Heart right ventricle (tissue), 16 donors: ENCODE data around the gene CLMN. TPM values are rescaled to one million over a fixed set of nuclear protein-coding genes. Genes with fewer than 3 reads are reported as not detected.
A peak's percentile ranks its signal among the peaks of the same experiment; 100 is the strongest.

Experiments used
- ATAC-seq, 8 donors: fragments of 200-7000 bp; cut with Tn5 transposase; one replicate each; pipeline ENCODE4 v1.9.1; 2020; ENCODE audit warnings: mild to moderate bottlenecking in 8 of 8, moderate library complexity in 8 of 8, moderate number of reproducible peaks in 1 of 8
- DNase-seq, 2 donors: peaks; one replicate each; pipeline ENCODE4 v3.0.0-alpha.2; 2020
- H3K27ac ChIP-seq, 10 donors: fragments of 200-600 bp; sonication (generic) in 2 of 10; one replicate each; pipeline versions ENCODE4 v1.5.0 to v1.8.0; 2020 to 2022; ENCODE audit warnings: mild to moderate bottlenecking in 3 of 10
- H3K27me3 ChIP-seq, 7 donors: fragments of 200-600 bp; one replicate each; pipeline ENCODE4 v1.8.0; 2021 to 2022; ENCODE audit warnings: mild to moderate bottlenecking in 2 of 7
- H3K36me3 ChIP-seq, 9 donors: fragments of 200-600 bp; sonication (generic) in 1 of 9; one replicate each; pipeline versions ENCODE4 v1.5.0 to v1.8.0; 2020 to 2022; ENCODE audit warnings: mild to moderate bottlenecking in 2 of 9
- H3K4me1 ChIP-seq, 9 donors: fragments of 200-600 bp; sonication (generic) in 1 of 9; one replicate each; pipeline versions ENCODE4 v1.5.0 to v1.8.0; 2020 to 2022; ENCODE audit warnings: mild to moderate bottlenecking in 4 of 9
- H3K4me3 ChIP-seq, 10 donors: fragments of 200-600 bp; sonication (generic) in 2 of 10; one replicate each; pipeline versions ENCODE4 v1.5.0 to v1.8.0; 2020 to 2022; ENCODE audit warnings: mild to moderate bottlenecking in 7 of 10, moderate library complexity in 2 of 10
- H3K9me3 ChIP-seq, 11 donors: fragments of 200-600 bp in 10 of 11; sonication (generic) in 2 of 11; one replicate each; pipeline versions ENCODE4 v1.5.0 to v1.8.0; 2013 to 2022; ENCODE audit warnings: mild to moderate bottlenecking in 2 of 11, control low read depth in 1 of 11, moderate library complexity in 1 of 11
- WGBS, 2 donors: extraction: QIAGEN DNeasy Blood & Tissue Kit; methylation state at CpG; one replicate each; pipeline ENCODE4 v1.1.7; 2013; ENCODE audit warnings: inconsistent platforms in 1 of 2; 5-methylcytosine and 5-hydroxymethylcytosine counted together
- intact Hi-C, 10 donors: fragments of 100-400 bp; cut with DNase I; formaldehyde crosslinking; loops; one replicate each; pipeline versions ENCODE4 v1.11.1 to v1.14.2; 2022
- polyA plus RNA-seq, 2 donors: library from polyadenylated mRNA; stranded (reverse); fragments of 200-250 nt; gene quantifications; one replicate each; pipeline ENCODE4 v1.2.3, GENCODE V29; 2013
- total RNA-seq, 10 donors: library from RNA; stranded (reverse); fragmentation: NEBNext Ultra II Directional in 3 of 10; extraction: Animal tissue kit (Norgen Biotek cat#: 25700) in 3 of 10; gene quantifications; one replicate each; pipeline versions ENCODE4 v1.2.1 to v1.2.4, GENCODE V29; 2021 to 2023
- TF ChIP-seq, protein P1 (sequence below), 9 donors: fragments of 200-600 bp; sonication (generic) in 2 of 9; IDR thresholded peaks; one replicate each; pipeline versions ENCODE4 v1.5.0 to v1.8.0; 2021 to 2022; ENCODE audit warnings: antibody characterized with exemption in 9 of 9, mild to moderate bottlenecking in 5 of 9, moderate library complexity in 1 of 9
- donor health status: Arrhythmogenic right ventricular cardiomyopathy.
- donor health status: ischemic (EF 13 %, LVEDD 7.1; RV severe dilation, severe dysfunction).
- donor health status: healthy with polysubstance abuse.
- donor health status: DM: no; HTN: yes; CAD: no.
- donor health status: DM: no; HTN: no; CAD: no.
- donor health status: ischemic (EF 25% LVEDD 6.9; RV normal size, moderate dysfunction).
- donor health status: ischemic (EF 25% LVEDD 5.7; RV mildly dilated, moderate dysfunction).
- donor health status: healthy.
- donor health status: DM: yes; HTN: yes; CAD: no.
- donor health status: Ischemic cardiomyopathy.
- donor health status: ischemic (EF 35%, LVEDD 5.7; RV mildly dilated, moderate dysfunction).
- donor health status: nonischemic (EF 11% LVEDD 7.7; RV severe dilation, severe dysfunction).
- donor health status: DM: yes; HTN: yes; CAD: no.
- donor health status: PGD.
- donor health status: ischemic (EF 29% LVEDD 5.4; RV normal size, mild dysfunction).
- donor health status: nonischemic (EF 23%, LVEDD 6.1; RV moderate dilation, normal function).

Gene CLMN
- total and polyA plus RNA-seq, 12 donors = 2.6 to 14.5 (median 5.9) TPM

DNA sequence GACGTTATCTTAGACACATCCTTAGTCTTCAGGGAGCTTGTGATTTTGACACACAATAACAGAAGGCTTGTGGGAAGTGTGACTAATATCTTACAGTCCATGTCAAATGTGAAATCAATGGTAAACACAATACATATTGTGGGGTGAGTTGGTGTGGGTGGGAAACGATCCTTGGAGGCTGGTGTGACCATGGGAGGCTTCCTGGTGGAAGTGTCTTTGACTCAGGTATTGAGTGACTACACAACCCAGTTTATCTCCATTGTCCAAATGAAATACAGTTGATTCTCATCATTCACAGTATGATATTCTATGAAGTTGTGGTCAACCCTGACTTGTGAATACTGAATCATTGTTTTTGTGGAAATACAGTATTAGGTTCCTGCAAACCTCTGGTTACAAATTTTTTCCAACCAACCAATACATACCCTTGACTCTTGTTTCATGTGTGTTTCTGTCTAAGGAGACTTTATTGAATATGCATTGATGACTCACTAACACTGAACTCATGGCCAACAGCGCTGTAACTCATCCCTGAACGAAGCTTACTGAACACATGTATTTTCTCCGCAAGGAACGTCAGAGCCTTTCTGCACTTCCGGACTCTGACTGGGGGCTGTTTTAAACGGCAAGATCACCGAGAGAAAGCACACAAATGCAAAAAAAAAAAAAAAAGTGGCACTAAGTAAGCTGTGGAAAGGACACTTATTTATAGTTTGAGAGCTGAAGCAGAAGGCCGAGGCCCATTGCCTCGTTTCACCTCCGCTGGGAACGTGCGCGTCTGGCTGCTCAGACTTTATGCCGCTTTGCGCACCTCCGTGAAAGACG, 59.0 kb downstream of the CLMN start:
- no peaks in the 10 kb centered on the region for H3K36me3 ChIP-seq
- TF ChIP-seq, protein P1, sequence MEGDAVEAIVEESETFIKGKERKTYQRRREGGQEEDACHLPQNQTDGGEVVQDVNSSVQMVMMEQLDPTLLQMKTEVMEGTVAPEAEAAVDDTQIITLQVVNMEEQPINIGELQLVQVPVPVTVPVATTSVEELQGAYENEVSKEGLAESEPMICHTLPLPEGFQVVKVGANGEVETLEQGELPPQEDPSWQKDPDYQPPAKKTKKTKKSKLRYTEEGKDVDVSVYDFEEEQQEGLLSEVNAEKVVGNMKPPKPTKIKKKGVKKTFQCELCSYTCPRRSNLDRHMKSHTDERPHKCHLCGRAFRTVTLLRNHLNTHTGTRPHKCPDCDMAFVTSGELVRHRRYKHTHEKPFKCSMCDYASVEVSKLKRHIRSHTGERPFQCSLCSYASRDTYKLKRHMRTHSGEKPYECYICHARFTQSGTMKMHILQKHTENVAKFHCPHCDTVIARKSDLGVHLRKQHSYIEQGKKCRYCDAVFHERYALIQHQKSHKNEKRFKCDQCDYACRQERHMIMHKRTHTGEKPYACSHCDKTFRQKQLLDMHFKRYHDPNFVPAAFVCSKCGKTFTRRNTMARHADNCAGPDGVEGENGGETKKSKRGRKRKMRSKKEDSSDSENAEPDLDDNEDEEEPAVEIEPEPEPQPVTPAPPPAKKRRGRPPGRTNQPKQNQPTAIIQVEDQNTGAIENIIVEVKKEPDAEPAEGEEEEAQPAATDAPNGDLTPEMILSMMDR (IDR thresholded peaks at IDR 0.05) = no peak
- H3K27ac ChIP-seq = peak overlapping the region in 8 of 10 donors; percentile 19 to 72 (median 56)
- peaks cover 8 to 75% (median 52%) of the 10 kb centered on the region in 9 donors for H3K4me1 ChIP-seq
- no peak overlapping the region for H3K4me3 ChIP-seq
- ATAC-seq = peak; percentile 7 to 54 (median 24)
- peaks cover 0 to 1% (median 0%) of the 10 kb centered on the region in 11 donors for H3K9me3 ChIP-seq
- WGBS, 2 donors = 46 to 66% methylated on average over 19 of the region's 19 CpGs
- intact Hi-C loops = no loop called here
- peak in 1 of 2 donors; percentile 29 for DNase-seq
- no peaks in the 10 kb centered on the region for H3K27me3 ChIP-seq

DNA sequence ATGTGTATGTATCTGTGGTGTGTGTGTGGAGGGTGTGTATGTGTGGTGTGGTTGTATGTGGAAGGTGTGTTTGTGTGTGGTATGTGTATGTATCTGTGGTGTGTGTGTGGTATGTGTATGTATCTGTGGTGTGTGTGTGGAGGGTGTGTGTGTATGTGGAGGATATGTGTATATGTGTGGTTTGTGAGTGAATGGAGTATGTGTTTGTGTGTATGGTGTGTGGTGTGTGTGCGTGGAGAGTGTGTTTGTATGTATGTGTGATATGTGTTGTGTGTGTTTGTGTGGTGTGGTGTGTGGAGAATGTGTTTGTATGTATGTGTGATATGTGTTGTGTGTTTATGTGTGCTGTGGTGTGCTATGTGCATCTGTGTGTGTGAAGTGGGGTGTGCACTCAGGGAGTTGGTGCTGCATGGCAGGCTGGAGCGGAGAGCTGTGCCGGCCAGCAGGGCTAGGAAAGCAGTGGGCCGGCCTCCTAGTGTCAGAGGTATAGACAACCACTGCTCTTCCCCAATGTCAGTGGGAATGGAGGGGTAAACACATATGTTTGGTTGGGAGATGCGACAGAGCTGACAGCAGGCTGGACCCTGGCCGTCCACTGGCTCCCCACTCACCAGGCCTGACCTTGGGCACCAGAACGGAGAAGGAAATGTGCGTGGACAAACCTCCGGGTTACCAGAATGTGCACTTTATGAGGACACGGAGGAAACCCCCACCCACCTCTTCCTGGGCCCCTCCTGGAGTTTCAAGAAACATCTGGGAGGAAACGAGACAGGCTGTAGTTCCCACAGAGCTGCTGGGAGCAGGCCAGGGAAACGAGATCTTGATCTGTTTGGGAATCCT, 60.7 kb downstream of the CLMN start:
- peak in 5 of 8 donors; percentile 15 to 55 (median 47) for ATAC-seq
- H3K4me3 ChIP-seq = no peak overlapping the region
- intact Hi-C loops = no loop called here
- WGBS, 2 donors = 50 to 52% methylated on average over 12 of the region's 12 CpGs
- peak in 1 of 2 donors; percentile 50 for DNase-seq
- H3K27me3 ChIP-seq = no peaks in the 10 kb centered on the region
- H3K36me3 ChIP-seq = no peaks in the 10 kb centered on the region
- H3K27ac ChIP-seq = peak overlapping the region in 7 of 10 donors; percentile 25 to 61 (median 43)
- TF ChIP-seq, protein P1 (IDR thresholded peaks at IDR 0.05) = no peak
- H3K9me3 ChIP-seq = no peaks in the 10 kb centered on the region
- H3K4me1 ChIP-seq = peaks cover 8 to 81% (median 51%) of the 10 kb centered on the region in 9 donors

DNA sequence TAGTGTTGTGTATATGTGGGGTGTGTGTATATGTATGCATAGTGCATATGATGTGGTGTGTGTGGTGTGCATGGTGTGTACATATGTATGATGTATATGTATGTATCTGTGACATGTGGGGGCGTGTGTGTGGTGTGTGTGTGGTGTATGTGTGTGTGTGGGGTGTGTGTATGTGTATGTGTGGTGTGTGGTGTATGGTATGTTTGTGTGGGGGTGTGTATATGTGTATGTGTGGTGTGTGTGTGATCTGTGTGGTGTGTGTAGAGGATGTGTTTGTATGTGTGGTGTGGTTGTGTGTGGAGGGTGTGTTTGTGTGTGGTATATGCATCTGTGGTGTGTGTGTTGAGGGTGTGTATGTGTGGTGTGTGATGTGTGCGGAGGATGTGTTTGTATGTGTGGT, 61.6 kb downstream of the CLMN start:
- Histone ChIP-seq H3K27me3 (peaks cover 0 to 6% (median 0%) of the 10 kb centered on the region in 7 donors), H3K36me3 (no peaks in the 10 kb centered on the region), H3K9me3 (no peaks in the 10 kb centered on the region), H3K27ac (peak overlapping the region in 1 of 10 donors; percentile 9), H3K4me1 (peaks cover 8 to 78% (median 51%) of the 10 kb centered on the region in 9 donors), H3K4me3 (no peak overlapping the region)
- ATAC-seq (no peak), DNase-seq (no peak)
- TF ChIP-seq, protein P1 (IDR thresholded peaks at IDR 0.05) = no peak
- intact Hi-C loops = no loop called here
- WGBS, 2 donors = 98 to 100% methylated on average over 2 of the region's 2 CpGs

DNA sequence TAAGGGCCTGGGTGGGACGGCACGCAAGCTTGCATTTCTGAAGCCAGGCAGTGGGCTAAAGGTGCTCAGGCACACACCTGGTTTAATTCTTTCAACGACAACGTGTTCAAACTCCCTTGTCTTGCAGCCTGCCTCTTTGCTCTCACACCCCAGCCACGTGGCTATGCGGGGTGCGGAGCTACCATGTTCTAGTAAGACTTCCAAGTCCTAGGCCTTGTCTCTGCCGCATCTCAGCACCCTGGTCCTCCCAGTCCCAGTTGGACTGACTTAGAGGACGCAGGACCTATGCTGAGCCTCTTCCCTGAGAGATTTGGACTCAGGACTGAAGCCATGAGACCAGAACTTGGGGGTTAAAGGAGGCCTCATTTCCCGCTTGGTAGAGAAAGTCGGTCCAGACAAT, 62.2 kb downstream of the CLMN start:
- Histone ChIP-seq H3K9me3 (no peaks in the 10 kb centered on the region), H3K4me3 (no peak overlapping the region), H3K27me3 (peaks cover 0 to 11% (median 0%) of the 10 kb centered on the region in 7 donors), H3K4me1 (peaks cover 8 to 73% (median 49%) of the 10 kb centered on the region in 9 donors), H3K27ac (no peak overlapping the region), H3K36me3 (no peaks in the 10 kb centered on the region)
- 92 to 93% methylated on average over 11 of the region's 11 CpGs for WGBS, 2 donors
- no peak for DNase-seq
- ATAC-seq = no peak
- TF ChIP-seq, protein P1 (IDR thresholded peaks at IDR 0.05) = no peak
- intact Hi-C loops = no loop called here
